RCC 7860 (cell line): ENCODE measurements around the gene NKD2.
"Not testable (repeated sequence)": the region's sequence is repeated elsewhere in the genome, so short reads cannot be mapped to it uniquely, and the experiment has no call there.

ENCODE experiments used
- DNase-seq: peaks from one replicate; pipeline ENCODE4 v3.0.0-alpha.2; 2015; ENCODE audit warnings: low spot score
- FAIRE-seq: peaks from 2 replicates; lab custom pipeline; 2012; peaks lifted over from hg19 to GRCh38; lab: Jason Lieb, UNC

NKD2 gene

GRCh38 chr5:1008451-1009358 lies at the start of gene NKD2:
TSS of gene NKD2 (plus strand) at chr5:1008802. CDS start at chr5:1009058, 256 bp downstream.
- DNase-seq (no peak), FAIRE-seq (no peak)

GRCh38 chr5:959581-960531 lies 48.7 kb upstream of the NKD2 start:
- no peak for DNase-seq
- no peak for FAIRE-seq

- DNase-seq (no peak), FAIRE-seq (no peak)
Observed at GRCh38 chr5:960551-960950, 48.1 kb upstream of the NKD2 start.

- FAIRE-seq = no peak
- DNase-seq = no peak
Observed at GRCh38 chr5:961002-961710, 47.4 kb upstream of the NKD2 start.

- FAIRE-seq (no peak), DNase-seq (no peak)
Observed at GRCh38 chr5:961711-962240, 46.8 kb upstream of the NKD2 start.

GRCh38 chr5:962386-962785 lies 46.2 kb upstream of the NKD2 start:
- FAIRE-seq (no peak), DNase-seq (no peak)

- DNase-seq (no peak), FAIRE-seq (no peak)
Observed at GRCh38 chr5:962801-963200, 45.8 kb upstream of the NKD2 start.

- no peak for FAIRE-seq
- no peak for DNase-seq
Observed at GRCh38 chr5:963310-963672, 45.3 kb upstream of the NKD2 start.

- DNase-seq = no peak
- no peak for FAIRE-seq
Observed at GRCh38 chr5:963673-964531, 44.7 kb upstream of the NKD2 start.

- DNase-seq = no peak
- FAIRE-seq = no peak
Observed at GRCh38 chr5:964821-965220, 43.8 kb upstream of the NKD2 start.

- no peak for FAIRE-seq
- DNase-seq = no peak
Observed at GRCh38 chr5:965604-966344, 42.8 kb upstream of the NKD2 start.

- FAIRE-seq (no peak), DNase-seq (no peak)
Observed at GRCh38 chr5:966345-966710, 42.3 kb upstream of the NKD2 start.

- FAIRE-seq (no peak), DNase-seq (no peak)
Observed at GRCh38 chr5:966941-967340, 41.7 kb upstream of the NKD2 start.

- FAIRE-seq = no peak
Observed at GRCh38 chr5:968881-969280, 39.7 kb upstream of the NKD2 start.

GRCh38 chr5:969408-969839 lies 39.2 kb upstream of the NKD2 start:
- DNase-seq (no peak), FAIRE-seq (no peak)

More at GRCh38 chr5:968881-969280, 39.7 kb upstream of the NKD2 start:
- DNase-seq = no peak

- not testable (repeated sequence) for FAIRE-seq, DNase-seq
Observed at GRCh38 chr5:972575-972974, 36.0 kb upstream of the NKD2 start.

GRCh38 chr5:976849-977751 lies 31.5 kb upstream of the NKD2 start:
- no peak for FAIRE-seq
- no peak for DNase-seq

- DNase-seq (no peak), FAIRE-seq (no peak)
Observed at GRCh38 chr5:978054-978453, 30.5 kb upstream of the NKD2 start.
